ENCODE measurements around the gene GATA5. TPM values are rescaled to one million over a fixed set of nuclear protein-coding genes. Genes with fewer than 3 reads are reported as not detected.

Gene GATA5
- total RNA-seq, 4 donors from 2014 or later: 0.26 to 17.8 (median 3.5) TPM; not detected in 1

GRCh38 chr20:62413896-62414481 is 61.8 kb downstream of the GATA5 start:
- DNase-seq: no peak
- no peaks in the 10 kb centered on the region for H3K9me3 ChIP-seq
- H3K27ac ChIP-seq: no peak overlapping the region
- TF ChIP-seq POLR2A (IDR thresholded peaks at IDR 0.05): no peak
- no peak for TF ChIP-seq CTCF (IDR thresholded peaks at IDR 0.05)
- H3K4me3 ChIP-seq: no peak overlapping the region
- H3K27me3 ChIP-seq: no peaks in the 10 kb centered on the region
- intact Hi-C loops (cut with DNase I; ENCODE audit: low total_unique reads): loop anchor here (10.0 kb wide), 1 partner anchor 399 kb away; no protein-coding TSS in a partner anchor
- H3K36me3 ChIP-seq: no peaks in the 10 kb centered on the region
- H3K4me1 ChIP-seq: peaks cover 0 to 11% of the 10 kb centered on the region in 2 donors

Other genes starting within 250 kb of the GATA5 start
- 10 to 100 TPM; 12.3 to 55.9 (median 33.4) TPM for gene OSBPL2, start 237.5 kb downstream of the GATA5 start, total RNA-seq
- gene ADRM1, start 173.0 kb downstream of the GATA5 start, total RNA-seq: 10 to 100 TPM; 42.9 to 82.7 (median 60.9) TPM
- gene LAMA5, start 108.7 kb downstream of the GATA5 start, total RNA-seq: 100 to 1,000 TPM in 2 of 4 donors, 10 to 100 TPM in 2; 50.6 to 375 (median 90.8) TPM
- over 10,000 TPM in 1 of 4 donors, 1,000 to 10,000 TPM in 3; 1,151 to 14,756 (median 1,928) TPM for gene RPS21, start 88.9 kb downstream of the GATA5 start, total RNA-seq
- gene CABLES2, start 68.7 kb downstream of the GATA5 start, total RNA-seq: 10 to 100 TPM in 1 of 4 donors, 1 to 10 TPM in 2, under 1 TPM in 1; 0.29 to 10.6 (median 2.6) TPM
- under 1 TPM in 1 of 4 donors, not detected in 3; 0.35 TPM for gene RBBP8NL, start 48.5 kb downstream of the GATA5 start, total RNA-seq
- gene SLCO4A1, start 166.5 kb upstream of the GATA5 start, total RNA-seq: 10 to 100 TPM in 3 of 4 donors, 1 to 10 TPM in 1; 1.8 to 51.2 (median 29.9) TPM
- not detected for gene NTSR1, start 232.8 kb upstream of the GATA5 start, total RNA-seq

Data from uterus (tissue), 4 donors.